GM11168 (cell line): ENCODE results near the gene CIDEB.

Experiments used
- in situ Hi-C: fragments of 300-500 bp; cut with MboI; formaldehyde crosslinking; loops from one replicate; pipeline ENCODE4 v1.12.0; 2022; ENCODE audit warnings: low sequenced_read_pairs; ENCODE audit not compliant: unreplicated experiment

Gene CIDEB

GRCh38 chr14:24259282-24260025, 48.3 kb downstream of the CIDEB start:
- in situ Hi-C loops, result no loop called here

GRCh38 chr14:24258548-24259265, 49.1 kb downstream of the CIDEB start:
- in situ Hi-C loops, result no loop called here

DNA sequence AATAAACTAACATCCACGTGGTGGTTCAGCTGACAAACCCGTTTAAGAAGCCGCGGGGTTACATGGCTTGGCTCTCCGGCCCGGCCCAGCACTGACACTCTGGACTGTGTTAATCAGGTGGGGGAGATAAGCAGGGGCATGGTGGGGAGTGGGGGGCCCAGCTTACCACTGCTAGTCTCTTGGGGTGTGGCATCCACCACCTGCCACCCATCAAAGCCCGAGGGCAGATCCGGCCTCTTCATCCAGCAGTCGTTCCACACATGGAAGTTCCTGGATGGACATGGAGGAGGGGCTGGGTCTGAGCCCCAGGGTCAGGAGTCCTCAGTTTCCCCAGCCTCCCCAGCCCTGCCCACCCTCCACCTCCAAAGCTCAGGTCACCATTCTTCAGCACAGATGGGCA, 49.7 kb downstream of the CIDEB start:
- in situ Hi-C loops, result no loop called here

- in situ Hi-C loops, result no loop called here
Measured at GRCh38 chr14:24256960-24257359, 50.8 kb downstream of the CIDEB start.

GRCh38 chr14:24255931-24256711, 51.7 kb downstream of the CIDEB start:
- in situ Hi-C loops, result no loop called here

DNA sequence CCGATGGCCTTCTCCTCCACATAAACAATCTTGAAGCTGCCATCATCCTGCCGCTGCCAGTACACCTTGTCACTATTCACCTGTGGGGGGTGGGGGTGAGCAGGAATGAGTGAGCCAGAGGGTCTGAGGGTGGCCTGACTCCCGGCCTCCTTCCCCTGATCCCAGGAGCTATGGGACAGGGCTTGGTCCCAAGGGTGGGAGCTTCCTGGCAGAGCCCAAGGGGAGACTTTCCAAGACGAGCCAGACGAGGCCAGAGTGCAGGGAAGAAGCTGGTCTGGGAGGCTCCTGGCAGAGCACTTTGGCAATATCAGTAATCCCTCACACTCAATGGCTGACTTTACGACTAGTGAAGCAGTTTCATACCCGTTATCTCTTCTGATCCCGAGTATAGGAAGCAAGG, 52.3 kb downstream of the CIDEB start:
- in situ Hi-C loops, result no loop called here
